ENCODE data around the gene GAB2. TPM values are rescaled to one million over a fixed set of nuclear protein-coding genes. Genes with fewer than 3 reads are reported as not detected.

Gene GAB2
- total RNA-seq, 1 experiment from 2014 or later, result 10.6 TPM

DNA sequence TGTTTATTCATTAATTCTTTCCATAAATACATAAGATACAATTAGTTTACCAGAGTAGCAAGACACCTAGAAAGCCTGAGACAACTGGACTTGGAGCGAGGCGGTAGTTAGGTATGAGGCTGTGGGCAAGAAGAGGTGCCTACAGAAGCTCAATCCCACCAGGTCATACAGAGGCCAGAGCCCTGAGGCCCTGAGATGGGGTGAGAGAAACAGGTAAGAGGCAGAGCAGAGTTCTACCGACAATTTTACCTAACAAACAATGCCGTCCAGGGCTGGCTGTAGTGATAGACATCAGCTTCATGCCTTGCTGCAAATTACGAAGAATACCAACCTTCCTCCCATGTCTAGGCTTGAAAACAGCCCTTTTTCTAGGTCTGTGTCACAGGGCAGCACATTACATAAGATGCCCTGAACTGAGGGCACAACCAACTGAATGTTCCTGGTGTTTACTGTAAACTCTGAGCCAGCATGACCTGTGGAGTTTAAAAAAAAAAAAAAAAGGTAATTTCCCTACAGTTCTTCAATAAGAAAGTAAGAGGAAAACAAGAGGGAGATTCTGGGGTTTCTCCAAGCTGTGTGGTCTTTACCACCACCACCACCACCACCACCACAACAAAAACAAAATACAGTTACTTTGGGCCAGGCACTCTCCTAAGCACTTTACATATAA lies 105.8 kb downstream of the GAB2 start:
- Mint-ChIP-seq H3K4me1 (ENCODE audit: low read depth, unreplicated experiment) (peaks cover 8% of the 10 kb centered on the region), H3K27me3 (ENCODE audit: unreplicated experiment) (no peaks in the 10 kb centered on the region), H3K36me3 (ENCODE audit: insufficient read depth, unreplicated experiment) (no peaks in the 10 kb centered on the region), H3K4me3 (ENCODE audit: low read depth, unreplicated experiment) (no peak overlapping the region), H3K27ac (ENCODE audit: unreplicated experiment) (no peak overlapping the region), H3K9me3 (ENCODE audit: low read depth, unreplicated experiment) (no peaks in the 10 kb centered on the region)
- BruUV-seq (replicated peaks), result no TSS peak
- no peak for DNase-seq
- intact Hi-C loops (cut with micrococcal nuclease; ENCODE audit: unreplicated experiment), result no loop called here
- CTCF ChIA-PET, result interaction anchor here (0.7 kb wide), 1 partner anchor 9 kb away, joined by 3 read pairs; no protein-coding TSS in a partner anchor
- TF ChIP-seq, protein P1, sequence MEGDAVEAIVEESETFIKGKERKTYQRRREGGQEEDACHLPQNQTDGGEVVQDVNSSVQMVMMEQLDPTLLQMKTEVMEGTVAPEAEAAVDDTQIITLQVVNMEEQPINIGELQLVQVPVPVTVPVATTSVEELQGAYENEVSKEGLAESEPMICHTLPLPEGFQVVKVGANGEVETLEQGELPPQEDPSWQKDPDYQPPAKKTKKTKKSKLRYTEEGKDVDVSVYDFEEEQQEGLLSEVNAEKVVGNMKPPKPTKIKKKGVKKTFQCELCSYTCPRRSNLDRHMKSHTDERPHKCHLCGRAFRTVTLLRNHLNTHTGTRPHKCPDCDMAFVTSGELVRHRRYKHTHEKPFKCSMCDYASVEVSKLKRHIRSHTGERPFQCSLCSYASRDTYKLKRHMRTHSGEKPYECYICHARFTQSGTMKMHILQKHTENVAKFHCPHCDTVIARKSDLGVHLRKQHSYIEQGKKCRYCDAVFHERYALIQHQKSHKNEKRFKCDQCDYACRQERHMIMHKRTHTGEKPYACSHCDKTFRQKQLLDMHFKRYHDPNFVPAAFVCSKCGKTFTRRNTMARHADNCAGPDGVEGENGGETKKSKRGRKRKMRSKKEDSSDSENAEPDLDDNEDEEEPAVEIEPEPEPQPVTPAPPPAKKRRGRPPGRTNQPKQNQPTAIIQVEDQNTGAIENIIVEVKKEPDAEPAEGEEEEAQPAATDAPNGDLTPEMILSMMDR (IDR thresholded peaks at IDR 0.05; ENCODE audit: unreplicated experiment), result no peak

GRCh38 chr11:78310500-78310909 lies 107.1 kb downstream of the GAB2 start:
- no TSS peak for BruUV-seq (replicated peaks)
- H3K27ac Mint-ChIP-seq (ENCODE audit: unreplicated experiment), result no peak overlapping the region
- H3K4me1 Mint-ChIP-seq (ENCODE audit: low read depth, unreplicated experiment), result peaks cover 8% of the 10 kb centered on the region
- TF ChIP-seq, protein P1 (IDR thresholded peaks at IDR 0.05; ENCODE audit: unreplicated experiment), result no peak
- no peaks in the 10 kb centered on the region for H3K36me3 Mint-ChIP-seq (ENCODE audit: insufficient read depth, unreplicated experiment)
- CTCF ChIA-PET, result no interaction called here
- H3K9me3 Mint-ChIP-seq (ENCODE audit: low read depth, unreplicated experiment), result no peaks in the 10 kb centered on the region
- intact Hi-C loops (cut with micrococcal nuclease; ENCODE audit: unreplicated experiment), result no loop called here
- no peak overlapping the region for H3K4me3 Mint-ChIP-seq (ENCODE audit: low read depth, unreplicated experiment)
- H3K27me3 Mint-ChIP-seq (ENCODE audit: unreplicated experiment), result no peaks in the 10 kb centered on the region
- DNase-seq, result no peak

- H3K4me3 Mint-ChIP-seq (ENCODE audit: low read depth, unreplicated experiment), result no peak overlapping the region
These were observed 113.4 kb downstream of the GAB2 start for GRCh38 chr11:78304201-78304600.

DNA sequence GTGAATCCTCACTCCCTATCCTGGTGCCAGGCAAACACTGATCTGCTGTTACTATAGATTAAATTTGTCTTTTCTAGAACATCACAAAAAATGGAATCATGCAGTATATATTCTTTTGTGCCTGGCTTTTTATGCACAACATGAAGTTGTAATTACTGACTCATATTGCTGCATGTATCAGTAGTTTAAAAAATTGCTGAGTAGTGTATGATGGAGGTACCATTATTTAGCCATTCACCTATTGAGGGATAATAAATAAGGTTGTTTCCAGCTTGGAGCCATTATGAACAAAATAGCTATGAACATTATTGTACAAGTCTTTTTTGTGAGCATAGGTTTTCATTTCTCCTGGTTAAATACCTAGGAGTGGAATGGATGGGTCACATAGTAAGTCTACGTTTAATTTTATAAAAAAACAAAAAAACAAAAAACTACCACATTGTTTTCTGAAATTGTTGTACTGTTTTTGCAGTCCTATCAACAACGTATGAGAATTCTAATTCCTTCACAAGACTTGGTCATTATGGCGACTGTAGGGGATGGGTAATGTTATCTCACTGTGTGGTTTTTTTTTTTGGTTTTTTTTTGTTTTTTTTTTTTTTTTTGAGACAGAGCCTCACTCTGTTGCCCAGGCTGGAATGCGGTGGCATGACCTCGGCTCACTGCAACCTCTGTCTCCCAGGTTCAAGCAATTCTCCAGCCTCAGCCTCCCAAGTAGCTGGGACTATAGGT lies 117.3 kb downstream of the GAB2 start:
- TF ChIP-seq, protein P1 (IDR thresholded peaks at IDR 0.05; ENCODE audit: unreplicated experiment), result no peak
- Mint-ChIP-seq H3K9me3 (ENCODE audit: low read depth, unreplicated experiment) (no peaks in the 10 kb centered on the region), H3K27ac (ENCODE audit: unreplicated experiment) (no peak overlapping the region), H3K4me1 (ENCODE audit: low read depth, unreplicated experiment) (peaks cover 8% of the 10 kb centered on the region), H3K36me3 (ENCODE audit: insufficient read depth, unreplicated experiment) (no peaks in the 10 kb centered on the region), H3K27me3 (ENCODE audit: unreplicated experiment) (no peaks in the 10 kb centered on the region), H3K4me3 (ENCODE audit: low read depth, unreplicated experiment) (no peak overlapping the region)
- no TSS peak for BruUV-seq (replicated peaks)
- CTCF ChIA-PET, result no interaction called here
- no peak for DNase-seq
- intact Hi-C loops (cut with micrococcal nuclease; ENCODE audit: unreplicated experiment), result no loop called here

More at GRCh38 chr11:78304201-78304600, 113.4 kb downstream of the GAB2 start:
- CTCF ChIA-PET, result no interaction called here
- H3K9me3 Mint-ChIP-seq (ENCODE audit: low read depth, unreplicated experiment), result no peaks in the 10 kb centered on the region
- DNase-seq, result no peak
- no peaks in the 10 kb centered on the region for H3K4me1 Mint-ChIP-seq (ENCODE audit: low read depth, unreplicated experiment)
- H3K27me3 Mint-ChIP-seq (ENCODE audit: unreplicated experiment), result no peaks in the 10 kb centered on the region
- H3K36me3 Mint-ChIP-seq (ENCODE audit: insufficient read depth, unreplicated experiment), result no peaks in the 10 kb centered on the region
- TF ChIP-seq, protein P1 (IDR thresholded peaks at IDR 0.05; ENCODE audit: unreplicated experiment), result no peak
- no TSS peak for BruUV-seq (replicated peaks)
- intact Hi-C loops (cut with micrococcal nuclease; ENCODE audit: unreplicated experiment), result no loop called here
- H3K27ac Mint-ChIP-seq (ENCODE audit: unreplicated experiment), result no peak overlapping the region

Measured in Calu3 (cell line).